Activated T-helper 1 cell treated with anti-CD3 and anti-CD28 coated beads, Interleukin-12 subunit alpha, Interleukin-12 subunit beta, Interleukin-2, Interleukin-4 antibody, amounts not matched to agents 30 ng/mL and 10 ng/mL and 1 ng/mL, durations not matched to agents 14 hours and 24 hours and 36 hours (primary cell): ENCODE data around the gene DGAT2. TPM values are rescaled to one million over a fixed set of nuclear protein-coding genes. Genes with fewer than 3 reads are reported as not detected.
A peak's percentile ranks its signal among the peaks of the same experiment; 100 is the strongest.

ENCODE experiments used
- DNase-seq: peaks from one replicate; pipeline ENCODE4 v3.0.0; 2021; ENCODE audit warnings: low spot score
- H3K27ac Mint-ChIP-seq: one replicate; pipeline ENCODE4 v1.8.0; 2021; ENCODE audit warnings: mild to moderate bottlenecking, mixed read lengths
- H3K27me3 Mint-ChIP-seq: one replicate; pipeline ENCODE4 v1.8.0; 2022; ENCODE audit warnings: mild to moderate bottlenecking, moderate library complexity, mixed read lengths; ENCODE audit not compliant: insufficient read depth
- H3K36me3 Mint-ChIP-seq: one replicate; pipeline ENCODE4 v1.8.0; 2021; ENCODE audit warnings: low read depth, mixed read lengths
- H3K4me1 Mint-ChIP-seq: one replicate; pipeline ENCODE4 v1.8.0; 2021; ENCODE audit warnings: low read depth, mixed read lengths
- H3K4me3 Mint-ChIP-seq: one replicate; pipeline ENCODE4 v1.8.0; 2021; ENCODE audit warnings: mild to moderate bottlenecking, moderate library complexity, mixed read lengths
- H3K9me3 Mint-ChIP-seq: one replicate; pipeline ENCODE4 v1.8.0; 2021; ENCODE audit warnings: mixed read lengths
- intact Hi-C: fragments of 100-400 bp; cut with micrococcal nuclease; formaldehyde crosslinking; loops from one replicate; pipeline ENCODE4 v1.15.1; 2024
- total RNA-seq: library from RNA; stranded (reverse); gene quantifications from 2 replicates; pipeline ENCODE4 v1.2.3, GENCODE V29; 2022

Gene DGAT2
- total RNA-seq, 1 donor from 2014 or later, result 9.8 TPM

DNA sequence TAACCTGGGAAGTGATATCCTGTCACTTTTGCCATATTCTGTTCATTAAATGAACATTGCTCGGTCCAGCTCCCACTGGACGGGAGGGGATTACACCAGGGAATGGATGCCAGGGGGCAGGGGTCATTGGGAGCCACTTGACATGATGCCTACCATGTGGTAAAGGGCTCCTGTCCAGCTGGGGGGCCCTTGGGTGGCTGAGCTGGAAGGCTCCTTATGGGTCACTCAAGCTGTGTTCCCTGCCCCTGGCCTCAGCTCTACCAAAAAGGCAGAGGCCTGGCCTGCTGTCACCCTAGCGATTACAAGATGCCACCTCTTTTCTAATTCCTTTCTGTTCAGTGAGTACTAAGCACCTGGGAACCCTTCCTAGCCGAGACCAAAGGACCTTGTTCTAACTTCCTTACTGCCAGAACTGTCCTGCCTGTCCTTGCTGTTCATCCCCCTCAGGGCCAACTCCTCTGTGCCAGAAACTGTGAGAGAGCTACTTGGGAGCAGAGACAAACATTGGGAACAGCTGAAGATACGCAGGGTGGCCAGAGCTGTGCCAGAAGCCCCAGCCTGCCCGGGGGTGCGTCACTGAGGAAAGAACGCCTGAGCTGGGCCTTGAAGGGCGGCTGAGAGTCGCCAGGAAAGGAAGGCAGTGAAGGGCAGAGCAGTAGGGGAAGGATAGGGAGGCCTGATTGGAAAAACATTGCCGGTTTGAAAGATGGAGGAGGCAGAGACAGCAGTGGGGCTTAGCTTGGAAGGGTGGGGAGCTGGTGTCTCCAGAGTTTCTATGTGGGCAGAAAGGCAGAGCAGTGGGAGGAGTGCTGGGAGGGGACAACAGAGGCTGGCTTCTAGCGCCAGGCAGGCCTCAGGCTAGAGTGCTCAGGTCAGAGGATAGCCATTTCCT lies 33.7 kb downstream of the DGAT2 start:
- H3K27ac Mint-ChIP-seq, result no peak overlapping the region
- H3K9me3 Mint-ChIP-seq, result no peaks in the 10 kb centered on the region
- intact Hi-C loops, result no loop called here
- peaks cover 14% of the 10 kb centered on the region for H3K4me1 Mint-ChIP-seq
- DNase-seq, result no peak
- H3K36me3 Mint-ChIP-seq, result no peaks in the 10 kb centered on the region
- H3K27me3 Mint-ChIP-seq, result peaks cover 2% of the 10 kb centered on the region
- no peak overlapping the region for H3K4me3 Mint-ChIP-seq

DNA sequence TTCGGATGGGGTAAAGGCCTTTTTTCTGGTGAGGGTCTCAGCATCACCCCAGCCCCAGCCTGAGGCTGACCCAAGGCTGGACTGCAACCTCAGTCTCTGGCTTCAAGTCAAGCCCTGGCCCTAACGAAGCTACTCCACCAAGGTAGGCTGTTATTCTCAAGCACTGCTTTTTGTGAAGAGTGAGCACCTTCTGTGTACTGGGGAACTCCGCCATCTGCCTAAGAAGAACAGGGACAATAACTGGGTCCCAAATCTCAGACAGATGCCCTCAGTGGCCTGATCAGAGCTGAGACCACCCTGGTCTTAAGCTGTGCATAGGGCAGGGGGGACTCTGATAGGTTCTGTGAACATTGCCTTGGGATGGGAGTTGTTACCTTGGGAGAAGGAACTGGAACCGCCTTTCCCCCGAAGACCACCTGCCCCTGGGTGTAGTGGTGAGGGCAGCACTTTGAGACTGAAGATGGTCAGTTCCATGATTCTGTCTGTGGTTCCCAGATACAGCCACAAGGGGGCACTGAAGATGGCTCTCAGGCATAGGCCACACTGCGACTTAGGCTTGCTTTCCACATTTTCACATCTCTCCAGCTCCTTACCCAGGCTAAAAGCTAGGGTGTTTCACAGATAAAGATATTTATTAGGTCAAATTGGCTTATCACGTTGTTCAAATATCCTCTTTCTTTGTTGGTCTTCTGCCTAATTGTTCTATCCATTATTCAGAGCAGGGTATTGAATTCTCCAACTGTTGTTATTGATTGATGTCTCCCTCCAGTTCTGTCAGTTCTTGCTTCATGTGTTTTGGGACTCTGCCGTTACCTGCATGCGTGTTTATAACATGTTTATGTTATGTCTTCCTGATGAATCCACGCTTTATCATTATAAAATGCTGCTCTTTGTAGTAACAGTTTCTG lies 34.6 kb downstream of the DGAT2 start:
- Mint-ChIP-seq H3K9me3 (no peaks in the 10 kb centered on the region), H3K27me3 (peaks cover 2% of the 10 kb centered on the region), H3K4me1 (peaks cover 14% of the 10 kb centered on the region), H3K36me3 (no peaks in the 10 kb centered on the region), H3K4me3 (no peak overlapping the region), H3K27ac (no peak overlapping the region)
- peak; percentile 56 for DNase-seq
- intact Hi-C loops, result loop anchor here (1.0 kb wide), 3 partner anchors 11 to 349 kb away; no protein-coding TSS in a partner anchor

- no peak for DNase-seq
- peaks cover 6% of the 10 kb centered on the region for H3K27me3 Mint-ChIP-seq
- H3K9me3 Mint-ChIP-seq, result no peaks in the 10 kb centered on the region
- H3K4me1 Mint-ChIP-seq, result peaks cover 11% of the 10 kb centered on the region
- H3K4me3 Mint-ChIP-seq, result no peak overlapping the region
- H3K27ac Mint-ChIP-seq, result no peak overlapping the region
- intact Hi-C loops, result no loop called here
- H3K36me3 Mint-ChIP-seq, result no peaks in the 10 kb centered on the region
Measured at GRCh38 chr11:75809111-75809510, 40.5 kb downstream of the DGAT2 start.

DNA sequence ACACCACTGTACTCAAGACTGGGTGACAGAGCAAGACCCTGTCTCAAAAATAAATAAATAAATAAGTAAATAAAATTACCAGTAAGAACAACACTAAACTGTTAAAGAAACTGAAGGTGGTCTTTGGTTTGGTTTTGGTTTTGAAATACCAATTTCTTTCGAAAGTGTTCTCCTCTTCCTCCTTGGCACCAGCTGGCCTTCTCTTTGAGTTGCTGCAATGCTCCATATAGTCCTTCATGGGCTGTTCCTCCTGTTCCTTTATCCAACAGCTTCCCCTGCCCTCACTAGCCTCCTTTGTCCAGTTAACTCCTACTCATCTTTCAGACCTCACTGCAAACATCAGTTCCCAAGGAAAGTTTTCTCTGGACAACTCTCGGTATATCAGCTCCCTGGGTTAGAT lies 41.4 kb downstream of the DGAT2 start:
- no peak overlapping the region for H3K27ac Mint-ChIP-seq
- no peak overlapping the region for H3K4me3 Mint-ChIP-seq
- intact Hi-C loops, result no loop called here
- H3K27me3 Mint-ChIP-seq, result peaks cover 6% of the 10 kb centered on the region
- H3K36me3 Mint-ChIP-seq, result no peaks in the 10 kb centered on the region
- no peak for DNase-seq
- peaks cover 20% of the 10 kb centered on the region for H3K4me1 Mint-ChIP-seq
- no peaks in the 10 kb centered on the region for H3K9me3 Mint-ChIP-seq

GRCh38 chr11:75810637-75811390 lies 42.2 kb downstream of the DGAT2 start:
- H3K36me3 Mint-ChIP-seq, result no peaks in the 10 kb centered on the region
- H3K4me3 Mint-ChIP-seq, result no peak overlapping the region
- intact Hi-C loops, result no loop called here
- H3K4me1 Mint-ChIP-seq, result peaks cover 20% of the 10 kb centered on the region
- DNase-seq, result no peak
- H3K9me3 Mint-ChIP-seq, result no peaks in the 10 kb centered on the region
- peaks cover 6% of the 10 kb centered on the region for H3K27me3 Mint-ChIP-seq
- H3K27ac Mint-ChIP-seq, result no peak overlapping the region

GRCh38 chr11:75811485-75811884 lies 42.9 kb downstream of the DGAT2 start:
- intact Hi-C loops, result no loop called here
- DNase-seq, result no peak
- Mint-ChIP-seq H3K27ac (no peak overlapping the region), H3K4me1 (peaks cover 20% of the 10 kb centered on the region), H3K4me3 (no peak overlapping the region), H3K27me3 (peaks cover 4% of the 10 kb centered on the region), H3K36me3 (no peaks in the 10 kb centered on the region), H3K9me3 (no peaks in the 10 kb centered on the region)

DNA sequence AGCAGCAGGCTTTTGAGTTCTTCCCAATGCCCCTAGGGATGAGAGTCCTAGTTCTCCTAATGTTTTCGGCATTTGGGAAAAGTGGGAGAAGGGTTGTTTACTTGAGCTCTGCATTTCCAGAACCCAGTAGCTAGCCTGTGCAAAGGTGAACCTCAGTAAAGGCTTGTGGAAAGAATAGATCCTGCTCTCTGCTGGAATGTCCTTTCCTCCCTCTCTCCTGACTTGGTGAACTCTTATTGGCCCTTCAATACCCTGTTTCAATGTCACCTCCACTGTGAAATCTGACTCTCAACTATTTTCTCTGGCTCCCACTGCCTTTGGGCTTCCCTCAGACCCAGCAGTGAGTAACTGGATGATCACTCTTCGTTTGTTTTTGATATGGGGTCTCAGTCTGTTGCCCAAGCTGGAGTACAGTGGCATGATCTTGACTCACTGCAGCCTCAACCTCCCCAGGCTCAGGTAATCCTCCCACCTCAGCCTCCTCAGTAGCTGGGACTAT lies 44.0 kb downstream of the DGAT2 start:
- Mint-ChIP-seq H3K27ac (no peak overlapping the region), H3K4me3 (no peak overlapping the region), H3K4me1 (peaks cover 20% of the 10 kb centered on the region), H3K27me3 (peaks cover 4% of the 10 kb centered on the region), H3K9me3 (no peaks in the 10 kb centered on the region), H3K36me3 (no peaks in the 10 kb centered on the region)
- no peak for DNase-seq
- intact Hi-C loops, result loop anchor here (1.0 kb wide), 1 partner anchor 250 kb away; the partner anchor contains the start of gene SERPINH1

DNA sequence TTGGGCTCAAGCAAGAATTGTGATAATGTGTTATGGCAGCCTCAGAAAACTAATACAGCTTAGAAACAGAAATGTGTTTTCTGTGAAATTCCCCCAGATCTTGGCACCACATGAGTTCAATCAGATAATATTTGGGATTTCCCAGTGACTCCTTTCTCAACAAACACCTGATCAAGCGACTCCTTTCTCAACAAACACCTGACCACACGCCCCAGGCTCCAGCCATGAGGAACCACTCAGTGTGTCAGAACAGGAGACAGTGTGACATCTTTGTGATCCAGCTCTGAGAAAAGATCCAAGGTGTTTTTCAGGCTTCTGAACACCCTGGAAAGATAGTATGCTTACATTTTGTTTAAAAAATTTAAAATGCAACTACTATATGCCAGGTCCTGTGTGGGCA lies 44.5 kb downstream of the DGAT2 start:
- Mint-ChIP-seq H3K4me3 (peak overlapping the region; percentile 97), H3K9me3 (no peaks in the 10 kb centered on the region)
- intact Hi-C loops, result loop anchor here (1.0 kb wide), 1 partner anchor 251 kb away; the partner anchor contains the start of gene SERPINH1

DNA sequence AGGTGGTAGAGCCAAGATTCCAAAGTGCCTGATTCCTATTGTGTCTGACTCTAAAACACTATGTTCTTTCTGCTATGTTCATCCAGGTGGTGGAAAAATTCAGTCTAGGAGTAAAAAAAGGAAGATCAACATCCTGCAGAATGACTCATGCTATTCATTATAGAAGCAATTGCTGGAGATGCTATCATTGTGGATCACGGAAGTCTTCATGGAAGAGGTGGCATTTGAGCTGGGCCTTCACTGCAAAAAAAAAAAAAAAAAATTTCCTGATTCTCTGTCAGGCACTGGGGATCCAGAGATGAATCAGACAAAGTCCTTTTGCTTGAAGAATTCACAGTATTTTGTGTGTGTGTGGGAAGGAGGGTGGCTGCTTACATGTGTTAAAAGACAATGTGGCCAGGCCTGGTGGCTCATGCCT lies 45.1 kb downstream of the DGAT2 start:
- Mint-ChIP-seq H3K27me3 (peaks cover 4% of the 10 kb centered on the region), H3K9me3 (no peaks in the 10 kb centered on the region), H3K27ac (peak overlapping the region; percentile 58), H3K36me3 (no peaks in the 10 kb centered on the region), H3K4me1 (peaks cover 24% of the 10 kb centered on the region), H3K4me3 (peak overlapping the region; percentile 97)
- no peak for DNase-seq
- intact Hi-C loops, result loop anchor here (1.0 to 2.0 kb wide), 5 partner anchors 10 to 567 kb away; partner anchors contain the start of genes DGAT2, GVQW3, SERPINH1 and THAP12

More for the DNA sequence above, 44.5 kb downstream of the DGAT2 start:
- Mint-ChIP-seq H3K27me3 (peaks cover 4% of the 10 kb centered on the region), H3K4me1 (peaks cover 23% of the 10 kb centered on the region), H3K36me3 (no peaks in the 10 kb centered on the region), H3K27ac (peak overlapping the region; percentile 58)
- DNase-seq, result no peak

- DNase-seq, result no peak
- H3K27me3 Mint-ChIP-seq, result peaks cover 4% of the 10 kb centered on the region
- intact Hi-C loops, result loop anchor here (1.0 to 2.0 kb wide), 4 partner anchors 11 to 566 kb away; partner anchors contain the start of genes DGAT2, GVQW3 and THAP12
- H3K9me3 Mint-ChIP-seq, result no peaks in the 10 kb centered on the region
- H3K4me1 Mint-ChIP-seq, result peaks cover 24% of the 10 kb centered on the region
- peak overlapping the region; percentile 93 for H3K27ac Mint-ChIP-seq
- H3K36me3 Mint-ChIP-seq, result no peaks in the 10 kb centered on the region
- peak overlapping the region; percentile 97 for H3K4me3 Mint-ChIP-seq
Measured at GRCh38 chr11:75814363-75814676, 45.7 kb downstream of the DGAT2 start.

DNA sequence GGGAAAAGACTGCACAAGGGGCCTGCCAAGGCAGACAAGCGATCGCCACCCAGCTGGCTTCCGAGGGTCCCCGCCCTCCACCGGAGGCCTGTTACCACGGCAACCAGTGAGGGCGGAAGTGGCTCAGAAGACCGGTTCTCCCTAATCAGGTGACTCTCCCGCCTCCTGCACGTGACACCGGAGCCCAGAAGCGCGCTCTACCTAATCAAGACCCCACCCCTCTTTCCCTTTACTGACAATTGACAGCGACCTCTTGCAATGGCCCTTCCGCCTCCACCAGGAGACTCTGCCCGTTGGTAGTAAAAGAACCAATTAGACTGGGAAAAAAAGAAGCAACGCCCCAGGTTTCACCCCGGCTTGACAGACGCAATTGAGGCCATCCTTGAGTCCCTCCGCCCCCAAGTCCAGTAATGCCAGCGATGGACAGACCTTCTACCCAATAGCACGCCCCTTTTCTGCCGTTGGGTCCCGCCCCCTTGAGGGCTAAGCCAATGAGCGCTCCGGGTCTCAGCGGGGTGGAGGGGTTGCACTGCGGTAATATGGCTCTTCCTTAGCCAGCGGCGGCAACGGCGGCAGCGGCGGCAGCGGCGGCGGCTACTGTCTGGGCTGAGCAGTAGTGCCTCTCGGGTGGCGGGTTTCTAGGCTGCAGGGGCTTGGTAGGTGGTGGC lies 46.2 kb downstream of the DGAT2 start, which contains the start of gene UVRAG:
UVRAG (plus strand) TSS at position 534 of the 668 bp plus-strand sequence. CDS start 198 bp downstream, outside the sequence.
- Mint-ChIP-seq H3K36me3 (no peaks in the 10 kb centered on the region), H3K27ac (peak within 1 kb of the TSS; percentile 93), H3K27me3 (peaks cover 4% of the 10 kb centered on the region), H3K4me1 (peaks cover 24% of the 10 kb centered on the region), H3K4me3 (peak within 1 kb of the TSS; percentile 97), H3K9me3 (no peaks in the 10 kb centered on the region)
- intact Hi-C loops, result loop anchor here (1.0 to 5.0 kb wide), 7 partner anchors 12 to 629 kb away; partner anchors contain the start of genes DGAT2, GVQW3 and THAP12
- DNase-seq, result peak; percentile 97
